AG09309 (cell line): ENCODE measurements around the gene NRXN3.

Experiments
- DNase-seq: peaks from one replicate; pipeline ENCODE4 v3.0.0-alpha.2; 2010; ENCODE audit warnings: low read depth
- H3K4me3 ChIP-seq: 2 replicates; pipeline ENCODE4 v1.5.1; 2011; ENCODE audit warnings: mild to moderate bottlenecking, low read depth, low read length, moderate library complexity; ENCODE audit not compliant: control insufficient read depth
- CTCF ChIP-seq: IDR thresholded peaks from 2 replicates; pipeline ENCODE4 v1.5.1; 2011; ENCODE audit warnings: mild to moderate bottlenecking, low read depth, low read length, inconsistent platforms; ENCODE audit not compliant: insufficient read depth, control insufficient read depth; ENCODE audit errors: missing control alignments

The NRXN3 gene

DNA sequence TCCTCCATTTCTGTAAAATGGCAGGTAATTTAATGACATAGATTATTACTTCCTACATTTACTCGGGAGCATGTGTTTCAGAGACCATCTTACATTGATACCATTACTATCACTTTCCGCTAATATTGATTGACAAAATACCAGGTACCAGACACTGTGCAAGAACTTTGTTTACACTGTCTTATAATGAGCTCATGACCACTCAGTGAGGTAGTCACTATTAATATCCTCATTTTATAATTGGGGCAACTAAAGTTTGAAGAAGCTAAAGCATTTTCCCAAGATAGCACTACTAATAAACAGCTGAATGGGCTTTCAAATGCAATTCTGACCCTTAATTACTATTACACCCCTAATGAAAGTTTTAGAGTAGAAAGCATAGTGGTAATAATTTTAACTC, 1306.4 kb downstream of the NRXN3 start:
- TF ChIP-seq CTCF = no peak
- DNase-seq = no peak
- no peak overlapping the region for H3K4me3 ChIP-seq

DNA sequence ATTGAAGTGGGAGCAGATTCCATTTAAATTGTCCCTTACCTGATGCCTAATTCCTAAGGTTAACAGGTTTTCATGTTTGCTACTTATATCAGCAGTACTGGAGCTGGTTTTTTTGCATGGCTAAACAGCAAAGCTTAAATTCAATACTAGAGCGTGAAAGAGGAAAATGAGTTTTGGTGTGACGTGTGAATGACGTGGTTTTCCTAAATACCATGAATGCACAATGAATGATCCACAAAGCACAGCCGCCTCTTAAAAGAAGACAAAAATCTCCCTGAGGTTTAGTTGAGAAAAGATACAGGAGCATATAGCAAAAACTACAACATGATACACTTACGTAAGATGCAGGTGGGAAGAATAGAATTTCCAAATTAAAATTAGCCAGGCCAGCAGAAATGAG, 1310.0 kb downstream of the NRXN3 start:
- no peak overlapping the region for H3K4me3 ChIP-seq
- TF ChIP-seq CTCF = no peak
- no peak for DNase-seq

GRCh38 chr14:79482825-79483224, 1312.7 kb downstream of the NRXN3 start:
- H3K4me3 ChIP-seq = no peak overlapping the region
- no peak for DNase-seq
- TF ChIP-seq CTCF = no peak

DNA sequence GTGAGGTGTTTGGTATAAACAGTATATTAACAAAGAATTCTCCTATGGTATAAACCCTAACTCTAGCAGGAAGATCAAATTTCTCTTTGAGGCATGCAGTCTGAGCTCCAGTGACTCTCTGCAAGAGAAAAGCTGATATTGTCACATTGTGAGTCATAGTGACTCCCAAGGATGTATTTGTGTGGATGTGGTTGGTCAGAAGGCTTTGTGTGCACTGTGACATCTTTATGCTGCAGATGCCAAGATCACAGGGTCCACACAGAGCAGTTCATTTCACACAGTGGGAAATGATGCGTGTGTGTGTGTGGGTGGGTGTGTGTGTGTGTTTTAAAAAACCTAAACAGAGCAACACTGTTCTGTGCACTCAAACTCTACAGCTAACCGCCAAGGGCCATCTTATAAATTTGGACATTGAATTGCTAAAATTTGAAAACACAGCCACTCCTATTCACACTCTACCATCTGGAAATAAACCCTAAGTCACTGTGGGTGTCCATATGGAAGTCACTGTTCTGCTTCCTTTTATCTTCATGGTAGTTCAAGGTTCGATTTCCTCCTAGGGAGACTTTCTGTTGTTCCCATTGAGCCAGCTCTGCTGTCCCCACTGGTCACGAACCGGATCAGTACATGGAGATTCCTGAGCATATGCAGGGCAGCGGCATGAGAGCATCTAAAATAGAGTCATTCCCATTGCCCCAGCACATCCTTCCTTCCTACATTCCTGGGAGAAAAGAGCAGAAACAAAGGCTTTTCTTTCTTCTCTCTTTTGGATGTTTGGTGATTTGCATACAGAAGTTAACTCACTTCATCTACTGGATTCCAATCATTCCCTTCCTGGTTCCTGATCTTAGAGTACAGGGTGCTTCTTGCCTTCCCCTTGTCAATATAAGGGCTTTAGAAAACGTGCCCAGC, 1313.6 kb downstream of the NRXN3 start:
- peak; percentile 5 for DNase-seq

GRCh38 chr14:79487632-79488031, 1317.5 kb downstream of the NRXN3 start:
- TF ChIP-seq CTCF = no peak
- no peak for DNase-seq
- H3K4me3 ChIP-seq = no peak overlapping the region

More for the DNA sequence above, 1313.6 kb downstream of the NRXN3 start:
- H3K4me3 ChIP-seq = no peak overlapping the region
- TF ChIP-seq CTCF = no peak

DNA sequence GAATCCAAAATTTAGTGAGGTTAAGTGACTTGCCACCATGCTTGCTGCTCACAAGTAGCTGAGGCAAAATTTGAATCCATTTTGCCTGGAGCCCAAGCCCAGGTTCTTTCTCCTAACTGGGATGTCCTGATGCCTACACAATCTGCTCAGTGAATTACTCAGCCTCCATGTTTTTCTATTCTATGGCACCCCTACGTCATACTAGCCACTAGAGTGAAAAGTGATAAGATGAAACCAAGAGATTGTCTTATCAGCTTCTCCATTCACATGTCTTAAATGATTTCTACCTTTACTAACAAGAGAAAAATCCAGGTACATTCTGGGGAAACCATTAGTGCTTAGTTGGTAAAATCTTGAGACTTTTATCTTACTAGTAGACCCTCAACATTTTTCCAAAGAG, 1321.0 kb downstream of the NRXN3 start:
- DNase-seq = no peak
- H3K4me3 ChIP-seq = no peak overlapping the region
- no peak for TF ChIP-seq CTCF
